HG03520 (cell line): ENCODE results near the gene KIF5B.
"Not testable (repeated sequence)": the region's sequence is repeated elsewhere in the genome, so short reads cannot be mapped to it uniquely, and the experiment has no call there.

Experiments used
- ATAC-seq: cut with Tn5 transposase; IDR thresholded peaks from one replicate; pipeline ENCODE4 v1.9.1; 2021; ENCODE audit warnings: mild to moderate bottlenecking, moderate library complexity; ENCODE audit not compliant: unreplicated experiment

The KIF5B gene

GRCh38 chr10:32056136-32057035 is at the start of gene KIF5B:
Gene KIF5B, minus strand, starts transcription at chr10:32056425. Its CDS starts 452 bp downstream, at chr10:32055973.
- ATAC-seq: peak; percentile 81

DNA sequence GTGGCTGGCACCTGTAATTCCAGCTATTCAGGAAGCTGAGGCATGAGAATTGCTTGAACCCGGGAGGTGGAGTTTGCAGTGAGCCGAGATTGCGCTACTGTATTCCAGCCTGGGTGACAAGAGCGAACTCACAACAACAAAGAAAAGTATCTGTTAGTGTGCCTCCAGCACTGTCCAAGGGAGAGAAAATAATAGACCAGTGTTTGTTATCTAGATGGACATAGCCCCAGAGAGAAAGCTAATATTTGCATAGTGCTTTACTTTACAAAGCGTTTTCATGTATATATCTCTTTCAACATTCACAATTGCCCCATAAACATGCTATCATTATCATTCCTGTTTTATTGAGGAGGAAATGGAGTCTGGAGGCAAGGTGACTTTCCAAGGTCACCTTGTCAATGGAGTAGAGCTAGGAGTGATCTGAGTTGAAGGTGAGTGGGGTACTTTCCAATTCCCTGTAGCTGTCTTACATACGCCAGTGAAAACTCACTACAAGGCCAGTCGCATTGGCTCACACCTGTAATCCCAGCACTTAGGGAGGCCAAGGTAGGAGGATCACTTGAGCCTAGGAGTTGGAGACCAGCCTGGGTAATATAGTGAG is 49.7 kb upstream of the KIF5B start:
- no peak for ATAC-seq

- no peak for ATAC-seq
These were observed 48.6 kb upstream of the KIF5B start for GRCh38 chr10:32104622-32105509.

- ATAC-seq: no peak
These were observed 48.0 kb upstream of the KIF5B start for GRCh38 chr10:32104181-32104580.

DNA sequence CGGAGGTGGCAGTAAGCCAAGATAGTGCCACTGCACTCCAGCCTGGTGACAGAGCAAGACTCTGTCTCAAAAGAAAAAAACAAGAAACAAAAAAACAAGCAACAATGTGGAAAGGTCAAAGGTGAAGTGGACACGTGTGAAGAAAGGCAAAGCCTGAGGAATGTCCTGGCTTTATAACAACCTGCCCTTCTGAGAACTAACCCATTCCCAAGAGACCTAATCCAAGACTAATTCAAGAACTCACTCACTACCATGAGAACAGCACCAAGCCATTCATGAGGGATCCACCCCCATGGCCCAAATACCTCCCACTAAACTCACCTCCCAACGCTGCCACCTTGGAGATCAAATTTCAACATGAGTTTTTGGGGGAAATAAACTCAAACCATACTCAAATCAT is 47.5 kb upstream of the KIF5B start:
- no peak for ATAC-seq

GRCh38 chr10:32098566-32099259 is 42.5 kb upstream of the KIF5B start:
- ATAC-seq: not testable (repeated sequence)

DNA sequence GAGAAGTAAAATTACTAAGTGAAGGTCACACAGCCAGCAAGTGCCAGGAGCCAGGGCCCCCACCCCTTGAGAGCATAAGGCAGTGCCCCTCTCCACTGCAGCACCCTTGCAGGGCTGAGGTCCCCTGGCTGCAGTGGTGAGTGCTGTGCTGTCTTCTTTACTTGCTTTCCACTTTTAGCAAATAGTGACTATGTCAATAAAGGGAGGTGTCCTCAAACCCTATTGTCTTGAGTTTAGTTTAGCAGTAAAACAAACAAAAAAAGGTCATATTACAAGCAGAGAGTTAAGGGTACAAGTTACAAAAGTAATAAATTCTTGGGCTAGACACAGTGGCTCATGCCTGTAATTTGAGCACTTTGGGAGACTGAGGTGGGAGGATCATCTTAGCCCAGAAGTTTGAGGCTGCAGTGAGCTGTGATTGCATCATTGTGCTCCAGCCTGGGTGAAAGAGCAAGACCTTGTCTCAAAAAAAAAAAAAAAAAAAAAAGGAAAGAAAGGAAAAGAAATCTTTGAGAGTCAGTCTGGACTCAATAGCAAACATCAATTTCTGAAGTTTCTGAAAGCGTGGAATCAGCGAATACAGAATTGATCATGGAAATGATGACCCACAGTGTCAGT is 39.0 kb upstream of the KIF5B start:
- no peak for ATAC-seq

- ATAC-seq: no peak
These were observed 37.4 kb upstream of the KIF5B start for GRCh38 chr10:32093650-32094049.

GRCh38 chr10:32091046-32091445 is 34.8 kb upstream of the KIF5B start:
- no peak for ATAC-seq

DNA sequence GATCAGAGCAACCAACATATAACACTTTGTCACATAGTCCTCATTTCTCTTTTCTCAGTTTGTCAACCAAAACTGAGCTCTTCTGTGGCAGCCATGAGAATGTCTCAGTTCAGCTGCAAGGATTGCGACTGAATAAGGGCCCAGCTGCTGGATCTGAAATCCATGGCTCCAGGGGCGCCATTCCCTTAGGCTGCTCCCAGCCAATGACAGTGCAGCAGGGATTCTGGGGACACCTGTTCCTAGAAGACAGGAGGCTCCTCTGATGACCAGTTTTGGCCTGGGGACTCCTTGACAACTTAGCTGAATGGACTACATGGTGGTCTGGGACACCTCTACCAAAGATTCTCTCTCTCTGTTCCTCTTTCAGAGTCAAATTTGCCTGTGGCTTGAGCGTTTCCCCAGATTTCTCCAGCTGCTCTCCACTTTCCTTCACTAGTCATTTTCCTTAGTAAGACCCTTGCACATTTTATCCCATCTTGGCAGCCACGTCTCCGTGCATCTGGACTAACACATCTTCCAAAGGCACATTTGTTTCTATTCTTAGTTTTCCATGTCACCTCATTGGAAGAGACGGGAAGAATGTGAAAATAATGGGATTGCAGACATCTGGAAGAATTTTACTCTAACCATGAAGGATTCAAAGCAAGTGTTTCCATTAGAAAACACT is 28.1 kb upstream of the KIF5B start:
- ATAC-seq: no peak

DNA sequence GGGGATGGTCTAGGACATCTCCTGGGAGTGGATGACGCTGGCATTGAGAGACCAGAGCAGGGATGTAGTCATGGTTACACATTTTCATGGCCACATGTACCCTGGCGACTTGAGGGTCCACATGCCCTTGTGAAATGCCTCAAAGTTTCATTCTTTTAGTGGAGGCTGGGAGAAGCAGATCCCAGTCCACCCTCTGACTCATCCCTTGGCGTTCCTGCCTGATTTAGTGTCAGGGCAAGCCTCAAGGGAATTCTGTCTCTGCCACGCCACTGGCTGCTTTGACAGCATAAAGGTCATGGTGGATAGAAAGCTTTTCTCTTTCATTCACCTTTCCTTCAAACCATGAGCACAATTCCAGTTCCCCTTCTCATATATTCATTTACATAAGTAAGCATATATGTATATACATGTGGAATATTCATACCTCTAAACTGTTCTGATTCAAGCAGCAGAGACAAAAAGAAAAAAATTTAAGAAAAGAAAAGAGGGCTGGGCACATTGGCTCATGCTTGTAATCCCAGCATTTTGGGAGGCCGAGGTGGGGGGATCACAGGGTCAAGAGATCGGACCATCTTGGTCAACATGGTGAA is 21.8 kb upstream of the KIF5B start:
- ATAC-seq: no peak

- no peak for ATAC-seq
These were observed 17.4 kb upstream of the KIF5B start for GRCh38 chr10:32073659-32074058.

DNA sequence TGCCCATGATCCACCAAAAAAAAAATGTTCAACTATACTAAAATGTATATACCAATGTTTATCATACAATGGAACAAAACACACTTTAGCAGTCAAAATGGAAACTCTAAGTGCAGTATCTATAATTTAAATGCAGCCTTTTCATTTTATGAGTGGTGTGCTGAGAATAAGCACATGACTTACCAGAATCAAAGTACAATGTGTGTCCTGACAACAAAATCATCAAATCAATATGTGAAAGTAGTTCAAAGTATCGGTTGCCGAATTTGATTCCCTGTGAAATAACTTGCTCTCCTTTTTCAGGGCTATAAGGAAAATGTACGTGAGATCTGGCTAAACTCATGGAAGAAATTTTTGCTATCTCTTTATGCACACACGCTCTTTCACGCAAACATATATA is 16.9 kb upstream of the KIF5B start:
- ATAC-seq: no peak

DNA sequence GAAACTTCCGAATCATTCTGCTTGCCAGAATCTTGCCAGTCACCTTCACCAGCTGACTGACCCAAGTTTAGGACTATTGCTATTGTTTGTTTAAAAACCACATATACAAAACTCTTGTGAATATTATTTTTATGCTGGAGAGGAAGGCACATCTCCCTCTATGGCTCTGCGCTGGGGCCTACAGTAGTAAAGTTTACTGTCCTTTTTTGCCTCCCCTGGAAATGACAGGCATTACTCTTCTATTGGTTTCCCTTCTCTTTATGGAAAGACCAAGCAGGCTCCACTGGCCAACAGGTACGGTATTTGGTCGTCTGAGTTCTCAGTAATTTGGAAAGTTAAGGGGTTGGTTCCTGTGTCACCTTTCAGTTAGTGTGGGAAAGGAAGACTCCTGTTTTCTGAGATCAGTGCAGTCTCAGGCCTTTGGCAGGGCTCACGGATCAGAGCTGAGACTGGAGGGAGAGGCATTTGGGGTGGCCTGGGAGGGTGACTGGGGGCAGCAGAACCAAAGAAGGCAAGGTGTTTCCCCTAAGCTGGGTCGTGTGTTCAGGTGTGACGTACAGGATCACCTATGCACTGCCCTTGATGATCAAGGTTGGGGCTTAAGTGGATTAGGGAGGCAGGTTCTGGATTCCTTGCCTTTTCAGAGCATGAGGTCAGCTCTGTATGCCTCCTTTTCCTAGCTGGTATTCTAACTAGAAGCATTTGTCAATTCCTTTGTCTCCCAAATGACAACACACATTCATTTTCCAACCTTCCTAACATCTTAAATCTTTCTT is 16.0 kb upstream of the KIF5B start:
- ATAC-seq: no peak

DNA sequence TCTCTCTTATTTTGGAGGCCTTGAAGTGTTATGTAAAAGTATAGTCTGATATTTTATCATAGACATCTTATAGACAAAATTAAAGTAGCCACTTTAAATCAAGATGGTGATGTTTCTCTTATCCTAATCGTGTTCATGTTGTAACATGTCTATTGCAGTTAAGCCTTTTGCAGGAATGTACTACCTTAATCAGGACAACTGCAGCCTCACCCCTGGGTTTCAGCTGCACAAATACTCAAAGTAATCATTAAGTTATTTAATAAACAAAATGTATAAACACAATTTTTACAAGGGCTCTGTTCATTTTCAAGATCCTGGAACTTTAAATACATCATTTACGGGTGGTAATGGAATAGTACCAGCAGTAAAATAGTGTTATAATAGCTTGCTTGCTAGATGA is 14.4 kb upstream of the KIF5B start:
- ATAC-seq: no peak

GRCh38 chr10:32068569-32068968 is 12.3 kb upstream of the KIF5B start:
- no peak for ATAC-seq

- not testable (repeated sequence) for ATAC-seq
These were observed 11.7 kb upstream of the KIF5B start for GRCh38 chr10:32067931-32068330.

DNA sequence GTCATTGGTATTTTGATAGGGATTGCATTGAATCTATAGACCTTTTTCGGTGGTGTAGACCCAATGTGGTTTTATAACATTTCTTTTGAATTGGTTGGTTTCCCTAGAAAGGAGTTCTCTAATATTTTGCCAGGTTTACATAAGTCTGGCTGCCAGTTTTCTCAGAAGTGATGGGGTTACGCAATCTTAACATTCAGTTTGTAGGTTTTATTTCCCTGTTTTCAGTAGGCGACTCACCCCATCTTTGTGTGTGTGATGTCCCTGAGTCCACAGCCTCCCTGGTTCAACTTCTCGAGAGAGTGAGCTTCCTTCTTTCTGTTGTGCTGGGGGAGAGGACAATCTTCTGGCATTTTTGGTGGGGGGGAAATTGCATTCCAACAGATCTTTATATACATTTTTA is 9.6 kb upstream of the KIF5B start:
- no peak for ATAC-seq

- no peak for ATAC-seq
These were observed 5.2 kb upstream of the KIF5B start for GRCh38 chr10:32061440-32061839.
